Hematopoietic multipotent progenitor cell (in vitro differentiated cells): Measurements from ENCODE around the gene FASN. TPM values are rescaled to one million over a fixed set of nuclear protein-coding genes. Genes with fewer than 3 reads are reported as not detected.
"Not testable (repeated sequence)": the region's sequence is repeated elsewhere in the genome, so short reads cannot be mapped to it uniquely, and the experiment has no call there.

Source experiments
- DNase-seq, 3 donors: peaks; one replicate each; pipeline ENCODE4 v3.0.0-alpha.2; 2011 to 2015; ENCODE audit warnings: low read depth in 2 of 3, low spot score in 2 of 3
- total RNA-seq: library from RNA; depleted of rRNA; stranded (reverse); fragments of >200 nt; gene quantifications from one replicate; pipeline ENCODE4 v1.2.3, GENCODE V29; 2012

FASN gene
- total RNA-seq, 1 donor = 80.8 TPM

- DNase-seq = no peak
Measured at GRCh38 chr17:82047914-82048570, 50.0 kb downstream of the FASN start.

- no peak for DNase-seq
Measured at GRCh38 chr17:82047379-82047778, 50.7 kb downstream of the FASN start.

- DNase-seq = no peak
Measured at GRCh38 chr17:82046903-82047302, 51.1 kb downstream of the FASN start.

GRCh38 chr17:82045936-82046484 is 52.0 kb downstream of the FASN start:
- no peak for DNase-seq

GRCh38 chr17:82043507-82043906 is 54.5 kb downstream of the FASN start:
- DNase-seq = no peak

GRCh38 chr17:82042649-82043048 is 55.4 kb downstream of the FASN start:
- DNase-seq = no peak

- no peak for DNase-seq
Measured at GRCh38 chr17:82041144-82041814, 56.8 kb downstream of the FASN start.

GRCh38 chr17:82039695-82040299 is 58.2 kb downstream of the FASN start:
- no peak for DNase-seq

- not testable (repeated sequence) for DNase-seq
Measured at GRCh38 chr17:82038796-82039409, 59.1 kb downstream of the FASN start.

GRCh38 chr17:82037889-82038195 is 60.2 kb downstream of the FASN start:
- no peak for DNase-seq

GRCh38 chr17:82037092-82037888 is 60.7 kb downstream of the FASN start, which contains the start of gene DCXR:
TSS of gene DCXR (minus strand) at chr17:82037697. CDS start at chr17:82037682, 15 bp downstream.
- peak; percentile 86 to 97 (median 96) for DNase-seq

GRCh38 chr17:82036634-82037091 is 61.4 kb downstream of the FASN start:
- DNase-seq = no peak

GRCh38 chr17:82035956-82036633 is 61.9 kb downstream of the FASN start:
- no peak for DNase-seq

- DNase-seq = no peak
Measured at GRCh38 chr17:82035488-82035887, 62.5 kb downstream of the FASN start.

GRCh38 chr17:82034371-82035011 is 63.5 kb downstream of the FASN start:
- no peak for DNase-seq

GRCh38 chr17:82033359-82034085 is 64.5 kb downstream of the FASN start:
- DNase-seq = no peak

- DNase-seq = no peak
Measured at GRCh38 chr17:82031885-82032627, 66.0 kb downstream of the FASN start.

GRCh38 chr17:82031303-82031884 is 66.6 kb downstream of the FASN start, which contains the start of gene RAC3:
TSS of gene RAC3 (plus strand) at chr17:82031678. CDS start at chr17:82031762, 84 bp downstream.
- DNase-seq = peak in 1 of 3 donors; percentile 32
